HCT116 (cell line): ENCODE measurements around the gene ATAD2B. TPM values are rescaled to one million over a fixed set of nuclear protein-coding genes. Genes with fewer than 3 reads are reported as not detected.

Source experiments
- ATAC-seq: fragments of 200-7000 bp; cut with Tn5 transposase; 2 replicates; pipeline ENCODE4 v1.9.1; 2020; ENCODE audit warnings: mild to moderate bottlenecking, moderate library complexity
- BruUV-seq: library from RNA; stranded (reverse); fragments of 400-500 nt; replicated peaks from 2 replicates; lab custom pipeline; 2021; lab: Mats Ljungman, UMichigan
- CTCF ChIA-PET: fragments of 300-600 bp; sonication (Branson Sonifier 250); formaldehyde crosslinking; loops from one replicate; lab custom pipeline; 2021; ENCODE audit warnings: antibody characterized with exemption; lab: Charles Lee
- POLR2A ChIA-PET: fragments of 300-600, 350-600 bp; sonication (Branson Sonifier 250); formaldehyde crosslinking; loops from one replicate; lab custom pipeline; 2021; ENCODE audit warnings: antibody characterized with exemption; lab: Charles Lee
- RAD21 ChIA-PET, 2 experiments: fragments of 300-600 bp; sonication (Branson Sonifier 250); formaldehyde crosslinking; loops; one replicate each; lab custom pipeline; 2023; ENCODE audit warnings: low total read pairs in 2 of 2; ENCODE audit not compliant: uncharacterized antibody in 2 of 2, unreplicated experiment in 2 of 2, low non-redundant PET in 1 of 2; lab: Charles Lee
- DNase-seq: peaks from one replicate; pipeline ENCODE4 v3.0.0-alpha.2; 2010; ENCODE audit warnings: low read depth, low spot score
- H2AFZ ChIP-seq: fragments of 200-600 bp; shearing (Covaris generic), sonication (generic); 2 replicates; pipeline ENCODE4 v1.6.1; 2017; ENCODE audit warnings: low read depth, mixed run types, mixed read lengths, antibody characterized with exemption, low read length; ENCODE audit not compliant: poor library complexity, severe bottlenecking
- H3K27ac ChIP-seq: 2 replicates; pipeline ENCODE4 v1.5.1; 2012; ENCODE audit warnings: low read depth, low read length
- H3K27me3 ChIP-seq: fragments of 200-600 bp; sonication (generic); 2 replicates; pipeline ENCODE4 v1.6.1; 2016; ENCODE audit warnings: mixed run types, low read length, mixed read lengths; ENCODE audit not compliant: insufficient read depth
- H3K36me3 ChIP-seq, 2 experiments: fragments of 200-500 bp in 1 of 2; fragments of 200-600 bp in 1 of 2; sonication (Bioruptor generic) in 1 of 2; sonication (generic) in 1 of 2; 2 replicates each; pipeline versions ENCODE4 v1.5.1 to v1.6.1; 2014 to 2016; ENCODE audit warnings: low read length in 2 of 2, inconsistent platforms in 1 of 2, mixed read lengths in 1 of 2, mixed run types in 1 of 2; ENCODE audit not compliant: insufficient read depth in 2 of 2, control insufficient read depth in 1 of 2
- H3K4me1 ChIP-seq, 2 experiments: fragments of 200-600 bp in 1 of 2; sonication (generic) in 1 of 2; 2 replicates each; pipeline versions ENCODE4 v1.5.1 to v1.6.1; 2012 to 2017; ENCODE audit warnings: low read length in 2 of 2, inconsistent platforms in 1 of 2, mild to moderate bottlenecking in 1 of 2, mixed read lengths in 1 of 2, mixed run types in 1 of 2, moderate library complexity in 1 of 2; ENCODE audit not compliant: insufficient read depth in 2 of 2, control insufficient read depth in 1 of 2
- H3K4me2 ChIP-seq: fragments of 200-600 bp; sonication (generic); 2 replicates; pipeline ENCODE4 v1.6.1; 2017; ENCODE audit warnings: mixed run types, low read length, mixed read lengths
- H3K4me3 ChIP-seq, 2 experiments: fragments of 200-600 bp in 1 of 2; sonication (generic) in 1 of 2; replicated peaks in 1 of 2; 2 replicates each; pipeline ENCODE4 v1.5.1; 2011 to 2016; ENCODE audit warnings: low read length in 2 of 2, control low read depth in 1 of 2, low read depth in 1 of 2, mild to moderate bottlenecking in 1 of 2, mixed read lengths in 1 of 2, mixed run types in 1 of 2
- H3K79me2 ChIP-seq: fragments of 200-600 bp; sonication (generic); 2 replicates; pipeline ENCODE4 v1.6.1; 2017; ENCODE audit warnings: mild to moderate bottlenecking, mixed run types, low read length, moderate library complexity, mixed read lengths; ENCODE audit not compliant: insufficient read depth
- H3K9ac ChIP-seq: fragments of 200-600 bp; sonication (generic); 2 replicates; pipeline ENCODE4 v1.6.1; 2016; ENCODE audit warnings: low read length, mixed read lengths
- H3K9me2 ChIP-seq: fragments of 200-600 bp; sonication (generic), shearing (Covaris generic); 2 replicates; pipeline ENCODE4 v1.6.1; 2017; ENCODE audit warnings: mixed run types, mild to moderate bottlenecking, moderate library complexity; ENCODE audit not compliant: insufficient read depth
- H3K9me3 ChIP-seq, 2 experiments: fragments of 200-500 bp in 1 of 2; fragments of 200-600 bp in 1 of 2; sonication (Bioruptor generic) in 1 of 2; sonication (generic) in 1 of 2; 2 replicates each; pipeline ENCODE4 v1.6.1; 2014 to 2017; ENCODE audit warnings: low read length in 2 of 2, mixed read lengths in 2 of 2, inconsistent platforms in 1 of 2, low read depth in 1 of 2, mild to moderate bottlenecking in 1 of 2, mixed run types in 1 of 2, moderate library complexity in 1 of 2; ENCODE audit not compliant: control insufficient read depth in 1 of 2, insufficient read depth in 1 of 2
- H4K20me1 ChIP-seq: fragments of 200-600 bp; sonication (generic), shearing (Covaris generic); 2 replicates; pipeline ENCODE4 v1.6.1; 2017; ENCODE audit warnings: mixed run types, mild to moderate bottlenecking, moderate library complexity; ENCODE audit not compliant: insufficient read depth
- ATF3 ChIP-seq: IDR thresholded peaks from 2 replicates; pipeline ENCODE4 v1.6.1; 2012
- CEBPB ChIP-seq: IDR thresholded peaks from 2 replicates; pipeline ENCODE4 v1.6.1; 2012; ENCODE audit warnings: low read depth
- CTCF ChIP-seq, 3 experiments: fragments of 200-600 bp in 1 of 3; sonication (generic) in 1 of 3; IDR thresholded peaks in 2 of 3; conservative IDR thresholded peaks in 1 of 3; 2 replicates each; pipeline ENCODE4 v1.5.1; 2012 to 2017; ENCODE audit warnings: low read depth in 2 of 3, low read length in 2 of 3, antibody characterized with exemption in 1 of 3, borderline replicate concordance in 1 of 3, control low read depth in 1 of 3, mild to moderate bottlenecking in 1 of 3, mixed read lengths in 1 of 3, mixed run types in 1 of 3, moderate library complexity in 1 of 3; ENCODE audit not compliant: insufficient read depth in 1 of 3
- EGR1 ChIP-seq: IDR thresholded peaks from 2 replicates; pipeline ENCODE4 v1.6.1; 2012; ENCODE audit warnings: low read depth
- EZH2phosphoT487 ChIP-seq: fragments of 200-600 bp; IDR thresholded peaks from 2 replicates; pipeline ENCODE4 v1.6.1; 2018; ENCODE audit warnings: antibody characterized with exemption, borderline replicate concordance
- FOSL1 ChIP-seq: IDR thresholded peaks from 2 replicates; pipeline ENCODE4 v1.6.1; 2012; ENCODE audit warnings: low read depth
- POLR2A ChIP-seq: IDR thresholded peaks from 2 replicates; pipeline ENCODE4 v1.7.0; 2011; ENCODE audit warnings: borderline replicate concordance; ENCODE audit not compliant: insufficient read depth, insufficient read length; ENCODE audit errors: extremely low read depth
- SIN3A ChIP-seq: IDR thresholded peaks from 2 replicates; pipeline ENCODE4 v1.6.1; 2012; ENCODE audit warnings: low read depth
- SRF ChIP-seq: IDR thresholded peaks from 2 replicates; pipeline ENCODE4 v1.6.1; 2012; ENCODE audit warnings: low read depth
- ZBTB33 ChIP-seq: IDR thresholded peaks from 2 replicates; pipeline ENCODE4 v1.6.1; 2011; ENCODE audit warnings: mild to moderate bottlenecking, low read length, moderate library complexity; ENCODE audit not compliant: insufficient replicate concordance; ENCODE audit errors: extremely low read depth
- ZFX ChIP-seq: fragments of 450-650 bp; IDR thresholded peaks from 2 replicates; pipeline ENCODE4 v1.6.1; 2017
- ZNF274 ChIP-seq: fragments of 200-500 bp; sonication (Bioruptor generic); IDR thresholded peaks from 2 replicates; pipeline ENCODE4 v1.6.1; 2014; ENCODE audit warnings: mild to moderate bottlenecking, low read depth, low read length, inconsistent platforms
- intact Hi-C: fragments of 100-400 bp; cut with micrococcal nuclease; formaldehyde crosslinking; loops from 2 replicates; pipeline ENCODE4 v1.10.0; 2022
- total RNA-seq: library from RNA; stranded (reverse); gene quantifications from one replicate; pipeline ENCODE4 v1.2.1, GENCODE V29; 2021; ENCODE audit not compliant: unreplicated experiment

The ATAD2B gene
- total RNA-seq, 1 experiment from 2014 or later, result 9.6 TPM

GRCh38 chr2:23753291-23754010, 173.5 kb downstream of the ATAD2B start (continued):
- TF ChIP-seq EGR1 (no peak), FOSL1 (no peak), ZNF274 (no peak), SRF (no peak)

- intact Hi-C loops, result no loop called here
- Histone ChIP-seq H3K4me1 (no peaks in the 10 kb centered on the region), H3K4me2 (no peak overlapping the region), H3K27ac (no peak overlapping the region), H4K20me1 (no peaks in the 10 kb centered on the region), H3K36me3 (no peaks in the 10 kb centered on the region), H2AFZ (no peak overlapping the region), H3K79me2 (no peaks in the 10 kb centered on the region), H3K9me3 (no peaks in the 10 kb centered on the region), H3K27me3 (no peaks in the 10 kb centered on the region), H3K9ac (no peak overlapping the region), H3K9me2 (no peaks in the 10 kb centered on the region), H3K4me3 (no peak overlapping the region)
- TF ChIP-seq ZFX, result no peak
- no TSS peak for BruUV-seq
- ChIA-PET RAD21 (no interaction called here), CTCF (no interaction called here), POLR2A (no interaction called here)
- no peak for DNase-seq
- no peak for ATAC-seq
These were observed 175.1 kb downstream of the ATAD2B start for GRCh38 chr2:23751747-23752265.

GRCh38 chr2:23746141-23746863, 180.6 kb downstream of the ATAD2B start:
- intact Hi-C loops, result no loop called here
- H4K20me1 ChIP-seq, result no peaks in the 10 kb centered on the region
- H3K9me2 ChIP-seq, result no peaks in the 10 kb centered on the region
- no peak overlapping the region for H3K4me2 ChIP-seq
- no peaks in the 10 kb centered on the region for H3K36me3 ChIP-seq
- ChIA-PET POLR2A (no interaction called here), CTCF (no interaction called here), RAD21 (no interaction called here)
- ATAC-seq (no peak), DNase-seq (no peak)
- BruUV-seq, result no TSS peak
- H3K9ac ChIP-seq, result no peak overlapping the region
- H3K4me3 ChIP-seq, result no peak overlapping the region
- no peak overlapping the region for H2AFZ ChIP-seq
- no peak overlapping the region for H3K27ac ChIP-seq
- H3K27me3 ChIP-seq, result no peaks in the 10 kb centered on the region
- H3K4me1 ChIP-seq, result no peaks in the 10 kb centered on the region
- no peaks in the 10 kb centered on the region for H3K9me3 ChIP-seq
- H3K79me2 ChIP-seq, result no peaks in the 10 kb centered on the region
- TF ChIP-seq CEBPB, result no peak
- no peak for TF ChIP-seq EGR1
- no peak for TF ChIP-seq CTCF (IDR thresholded peaks at IDR 0.05 in 2 of 3, conservative IDR thresholded peaks at IDR 0.05 in 1 of 3; ENCODE audit: borderline replicate concordance in 1 of 3, insufficient read depth in 1 of 3, low read depth in 2 of 3, low read length in 2 of 3)
- TF ChIP-seq SRF, result no peak
- no peak for TF ChIP-seq FOSL1
- TF ChIP-seq SIN3A, result no peak
- no peak for TF ChIP-seq ATF3
- TF ChIP-seq POLR2A, result no peak
- no peak for TF ChIP-seq ZBTB33
- TF ChIP-seq EZH2phosphoT487, result no peak
